PC-9 (cell line): ENCODE data around the gene SYNDIG1. TPM values are rescaled to one million over a fixed set of nuclear protein-coding genes. Genes with fewer than 3 reads are reported as not detected.

Source experiments
- BruUV-seq: library from RNA; stranded (reverse); fragments of 400-500 nt; replicated peaks from 2 replicates; lab custom pipeline; 2021; lab: Mats Ljungman, UMichigan
- CTCF ChIA-PET: fragments of 300-600 bp; sonication (Branson Sonifier 250); formaldehyde crosslinking; loops from one replicate; lab custom pipeline; 2022; ENCODE audit warnings: antibody characterized with exemption; lab: Charles Lee
- POLR2A ChIA-PET: fragments of 300-600 bp; sonication (Branson Sonifier 250); formaldehyde crosslinking; loops from one replicate; lab custom pipeline; 2022; ENCODE audit warnings: antibody characterized with exemption; ENCODE audit not compliant: unreplicated experiment; lab: Charles Lee
- DNase-seq, 2 experiments: peaks; one replicate each; pipeline versions ENCODE4 v3.0.0 to v3.0.0-alpha.2; 2015 to 2022; ENCODE audit warnings: mixed read lengths in 1 of 2
- H2AFZ ChIP-seq: fragments of 200-600 bp; sonication (generic); 2 replicates; pipeline ENCODE4 v1.8.1; 2017; ENCODE audit warnings: antibody characterized with exemption
- H3F3A ChIP-seq: fragments of 200-600 bp; sonication (generic); 2 replicates; pipeline ENCODE4 v1.8.1; 2017; ENCODE audit warnings: antibody characterized with exemption, mild to moderate bottlenecking, low read depth; ENCODE audit not compliant: insufficient read depth
- H3K27ac ChIP-seq: fragments of 200-600 bp; sonication (generic); 2 replicates; pipeline ENCODE4 v1.6.1; 2016; ENCODE audit warnings: mixed run types
- H3K27me3 ChIP-seq: fragments of 200-600 bp; sonication (generic); 2 replicates; pipeline ENCODE4 v1.6.1; 2016; ENCODE audit warnings: low read depth, mixed run types; ENCODE audit not compliant: insufficient read depth
- H3K36me3 ChIP-seq: fragments of 200-600 bp; sonication (generic); 2 replicates; pipeline ENCODE4 v1.6.1; 2016; ENCODE audit warnings: low read depth, mixed run types
- H3K4me1 ChIP-seq: fragments of 200-600 bp; sonication (generic); replicated peaks from 2 replicates; pipeline ENCODE4 v1.6.1; 2016; ENCODE audit warnings: mixed run types; ENCODE audit not compliant: insufficient read depth
- H3K4me2 ChIP-seq: fragments of 200-600 bp; sonication (generic); 2 replicates; pipeline ENCODE4 v1.6.1; 2017; ENCODE audit warnings: mixed run types
- H3K4me3 ChIP-seq: fragments of 200-600 bp; sonication (generic); 2 replicates; pipeline ENCODE4 v1.6.1; 2016; ENCODE audit warnings: mixed run types
- H3K79me2 ChIP-seq: fragments of 200-600 bp; sonication (generic); 2 replicates; pipeline ENCODE4 v1.6.1; 2017; ENCODE audit warnings: low read depth, mixed run types
- H3K9me2 ChIP-seq: fragments of 200-600 bp; sonication (generic); 2 replicates; pipeline ENCODE4 v1.8.1; 2017; ENCODE audit warnings: mild to moderate bottlenecking; ENCODE audit not compliant: insufficient read depth
- H3K9me3 ChIP-seq: fragments of 200-600 bp; sonication (generic); 2 replicates; pipeline ENCODE4 v1.8.1; 2016; ENCODE audit warnings: low read depth; ENCODE audit not compliant: insufficient read depth
- H4K20me1 ChIP-seq: fragments of 200-600 bp; sonication (generic); 2 replicates; pipeline ENCODE4 v1.8.1; 2017; ENCODE audit not compliant: insufficient read depth
- CTCF ChIP-seq: fragments of 200-600 bp; sonication (generic); conservative IDR thresholded peaks from 2 replicates; pipeline ENCODE4 v1.6.1; 2017; ENCODE audit warnings: mixed run types, antibody characterized with exemption, mild to moderate bottlenecking, moderate library complexity
- EZH2 ChIP-seq: fragments of 200-600 bp; sonication (generic); IDR thresholded peaks from 2 replicates; pipeline ENCODE4 v1.8.0; 2017; ENCODE audit warnings: antibody characterized with exemption, low read depth
- intact Hi-C: fragments of 100-400 bp; cut with micrococcal nuclease; formaldehyde crosslinking; loops from one replicate; pipeline ENCODE4 v1.10.0; 2022; ENCODE audit not compliant: unreplicated experiment
- total RNA-seq: library from RNA; stranded (reverse); gene quantifications from 2 replicates; pipeline ENCODE4 v1.2.3, GENCODE V29; 2021

Gene SYNDIG1
- total RNA-seq, 1 experiment from 2014 or later = 0.17 TPM

- CTCF ChIA-PET = no interaction called here
- Histone ChIP-seq H3K27me3 (no peaks in the 10 kb centered on the region), H3K27ac (no peak overlapping the region), H3K36me3 (no peaks in the 10 kb centered on the region), H3K79me2 (no peaks in the 10 kb centered on the region), H4K20me1 (no peaks in the 10 kb centered on the region), H3K4me3 (no peak overlapping the region), H3K4me1 (no peaks in the 10 kb centered on the region), H3K9me2 (no peaks in the 10 kb centered on the region), H3F3A (no peaks in the 10 kb centered on the region), H3K9me3 (no peaks in the 10 kb centered on the region), H2AFZ (no peak overlapping the region), H3K4me2 (no peak overlapping the region)
- TF ChIP-seq EZH2 (no peak), CTCF (no peak)
- no peak for DNase-seq
- no TSS peak for BruUV-seq
- intact Hi-C loops = no loop called here
- POLR2A ChIA-PET = no interaction called here
These were observed 64.9 kb downstream of the SYNDIG1 start for GRCh38 chr20:24534282-24534681.

GRCh38 chr20:24535941-24536730 lies 66.7 kb downstream of the SYNDIG1 start:
- ChIA-PET POLR2A (no interaction called here), CTCF (no interaction called here)
- Histone ChIP-seq H2AFZ (no peak overlapping the region), H3K9me2 (no peaks in the 10 kb centered on the region), H3K9me3 (no peaks in the 10 kb centered on the region), H3K4me3 (no peak overlapping the region), H3K27ac (no peak overlapping the region), H3F3A (no peaks in the 10 kb centered on the region), H3K79me2 (no peaks in the 10 kb centered on the region), H4K20me1 (no peaks in the 10 kb centered on the region), H3K4me1 (no peaks in the 10 kb centered on the region), H3K36me3 (no peaks in the 10 kb centered on the region), H3K4me2 (no peak overlapping the region), H3K27me3 (no peaks in the 10 kb centered on the region)
- intact Hi-C loops = no loop called here
- TF ChIP-seq CTCF (no peak), EZH2 (no peak)
- DNase-seq = no peak
- BruUV-seq = no TSS peak

GRCh38 chr20:24537210-24537609 lies 67.8 kb downstream of the SYNDIG1 start:
- H3K9me3 ChIP-seq = no peaks in the 10 kb centered on the region
- H3K27me3 ChIP-seq = no peaks in the 10 kb centered on the region
- no peaks in the 10 kb centered on the region for H3F3A ChIP-seq
- intact Hi-C loops = no loop called here
- no peaks in the 10 kb centered on the region for H3K4me1 ChIP-seq
- H3K27ac ChIP-seq = no peak overlapping the region
- no peak overlapping the region for H2AFZ ChIP-seq
- ChIA-PET POLR2A (no interaction called here), CTCF (no interaction called here)
- H3K36me3 ChIP-seq = no peaks in the 10 kb centered on the region
- no peak overlapping the region for H3K4me3 ChIP-seq
- H3K4me2 ChIP-seq = no peak overlapping the region
- BruUV-seq = no TSS peak
- no peaks in the 10 kb centered on the region for H3K79me2 ChIP-seq
- TF ChIP-seq CTCF = no peak
- TF ChIP-seq EZH2 = no peak
- no peak for DNase-seq
- H4K20me1 ChIP-seq = no peaks in the 10 kb centered on the region
- H3K9me2 ChIP-seq = no peaks in the 10 kb centered on the region
